ENCODE data around the gene ZNF765.
"Not testable (repeated sequence)": the region's sequence is repeated elsewhere in the genome, so short reads cannot be mapped to it uniquely, and the experiment has no call there.

ZNF765 gene

DNA sequence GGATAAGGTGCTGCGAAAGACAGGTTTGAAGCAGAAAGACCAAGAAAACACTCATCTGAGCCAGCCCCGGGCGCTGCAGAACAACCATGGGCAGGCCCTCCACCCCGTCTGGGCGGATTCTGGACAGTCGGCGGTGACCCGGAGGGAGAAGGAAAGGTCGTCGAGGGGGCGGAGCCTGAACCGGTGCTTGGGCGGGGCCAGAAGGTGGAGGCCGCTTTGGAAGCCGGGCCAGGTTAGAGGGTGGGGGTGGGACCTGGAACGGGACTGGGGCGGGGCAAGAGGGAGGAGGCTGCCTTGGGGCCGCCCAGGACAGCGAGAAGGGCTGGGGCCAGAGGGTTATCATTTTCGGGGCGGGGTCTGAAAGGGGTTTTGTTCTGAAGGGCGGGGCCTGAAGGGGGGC, 5.0 kb upstream of the ZNF765 start:
- Histone ChIP-seq H3K27me3 (ENCODE audit: insufficient read depth, low read length) (no peaks in the 10 kb centered on the region), H3K4me2 (ENCODE audit: low read length) (no peak overlapping the region), H3K36me3 (ENCODE audit: insufficient read depth, low read length) (no peaks in the 10 kb centered on the region), H2AFZ (ENCODE audit: low read length) (no peak overlapping the region), H3K4me3 (ENCODE audit: low read depth, low read length, poor library complexity, severe bottlenecking) (no peak overlapping the region), H3K9me3 (ENCODE audit: low read length) (peaks cover 8% of the 10 kb centered on the region; the same call in 1 of the 2 replicates), H4K20me1 (ENCODE audit: insufficient read depth, low read length) (no peaks in the 10 kb centered on the region), H3F3A (ENCODE audit: insufficient read depth, low read length) (no peaks in the 10 kb centered on the region), H3K79me2 (ENCODE audit: insufficient read depth, low read length) (no peaks in the 10 kb centered on the region), H3K9ac (ENCODE audit: low read length) (no peak overlapping the region), H3K4me1 (ENCODE audit: insufficient read depth, low read length, severe bottlenecking) (peaks cover 3% of the 10 kb centered on the region), H3K27ac (ENCODE audit: low read depth, low read length, poor library complexity, severe bottlenecking) (no peak overlapping the region), H3K9me2 (ENCODE audit: low read depth, low read length) (no peaks in the 10 kb centered on the region)
- no peak for TF ChIP-seq EZH2 (IDR thresholded peaks at IDR 0.05; ENCODE audit: borderline replicate concordance, low read length)
- TF ChIP-seq, protein P1, sequence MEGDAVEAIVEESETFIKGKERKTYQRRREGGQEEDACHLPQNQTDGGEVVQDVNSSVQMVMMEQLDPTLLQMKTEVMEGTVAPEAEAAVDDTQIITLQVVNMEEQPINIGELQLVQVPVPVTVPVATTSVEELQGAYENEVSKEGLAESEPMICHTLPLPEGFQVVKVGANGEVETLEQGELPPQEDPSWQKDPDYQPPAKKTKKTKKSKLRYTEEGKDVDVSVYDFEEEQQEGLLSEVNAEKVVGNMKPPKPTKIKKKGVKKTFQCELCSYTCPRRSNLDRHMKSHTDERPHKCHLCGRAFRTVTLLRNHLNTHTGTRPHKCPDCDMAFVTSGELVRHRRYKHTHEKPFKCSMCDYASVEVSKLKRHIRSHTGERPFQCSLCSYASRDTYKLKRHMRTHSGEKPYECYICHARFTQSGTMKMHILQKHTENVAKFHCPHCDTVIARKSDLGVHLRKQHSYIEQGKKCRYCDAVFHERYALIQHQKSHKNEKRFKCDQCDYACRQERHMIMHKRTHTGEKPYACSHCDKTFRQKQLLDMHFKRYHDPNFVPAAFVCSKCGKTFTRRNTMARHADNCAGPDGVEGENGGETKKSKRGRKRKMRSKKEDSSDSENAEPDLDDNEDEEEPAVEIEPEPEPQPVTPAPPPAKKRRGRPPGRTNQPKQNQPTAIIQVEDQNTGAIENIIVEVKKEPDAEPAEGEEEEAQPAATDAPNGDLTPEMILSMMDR (IDR thresholded peaks at IDR 0.05; ENCODE audit: low read length): no peak

DNA sequence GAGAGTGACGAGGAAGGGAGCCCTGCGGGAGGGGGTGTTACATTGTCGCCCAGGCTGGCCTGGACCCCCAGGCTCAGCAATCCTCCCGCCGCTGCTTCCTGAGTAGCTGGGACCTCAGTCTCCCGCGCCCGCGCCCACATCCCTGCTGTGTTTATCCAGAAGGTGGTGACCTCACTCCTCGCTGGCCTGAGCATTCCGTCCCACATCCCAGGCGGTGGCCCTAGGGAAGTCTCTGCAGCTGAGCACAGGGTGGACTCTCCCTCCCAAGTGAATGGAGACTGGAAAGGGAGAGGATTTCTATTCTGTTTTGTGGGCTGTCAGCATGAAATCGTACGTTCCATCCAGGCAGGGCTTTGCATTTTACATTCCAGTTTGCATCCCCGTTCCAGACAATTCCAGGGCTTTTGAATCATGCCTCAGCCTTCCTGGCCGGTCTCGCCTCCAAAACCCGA, 401 bp upstream of the ZNF765 start:
- Histone ChIP-seq H3K4me3 (ENCODE audit: low read depth, low read length, poor library complexity, severe bottlenecking) (peak overlapping the region; percentile 85), H4K20me1 (ENCODE audit: insufficient read depth, low read length) (no peaks in the 10 kb centered on the region), H3K27ac (ENCODE audit: low read depth, low read length, poor library complexity, severe bottlenecking) (no peak overlapping the region)

DNA sequence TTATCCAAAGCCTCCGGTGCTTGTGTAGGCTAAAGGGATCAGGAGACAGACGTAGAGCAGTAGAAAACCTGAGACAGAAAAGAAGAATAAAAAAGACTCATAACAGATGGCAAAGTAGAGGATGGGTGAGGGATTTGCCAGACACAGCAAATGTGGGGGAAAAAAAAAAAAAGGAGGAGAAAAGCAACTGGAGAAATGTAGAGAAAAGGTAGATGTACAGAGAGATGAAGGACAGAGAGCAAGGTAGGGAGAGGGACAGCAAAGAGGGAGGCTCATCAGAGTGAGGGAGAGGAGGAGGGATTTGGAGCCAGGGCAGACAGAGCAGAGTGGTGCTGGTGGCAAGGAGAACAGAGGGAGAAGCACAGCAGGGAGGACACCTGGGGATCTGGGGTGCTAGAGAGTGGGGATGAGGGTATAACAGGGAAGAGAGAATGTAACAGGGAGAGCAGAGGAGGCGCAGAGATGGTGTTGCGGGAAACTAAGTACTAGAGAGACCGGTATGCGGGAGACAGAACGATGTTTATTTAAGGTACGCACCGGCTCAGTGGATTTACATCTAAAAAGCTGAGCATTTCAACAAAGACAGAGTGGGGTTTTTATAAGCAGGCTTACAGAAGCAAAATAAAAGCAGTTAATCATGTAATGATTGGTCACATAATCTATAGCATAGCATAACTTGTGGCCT, 1.0 kb downstream of the ZNF765 start:
- Histone ChIP-seq H3K9ac (ENCODE audit: low read length) (peak overlapping the region; percentile 80), H3K4me3 (ENCODE audit: low read depth, low read length, poor library complexity, severe bottlenecking) (peak overlapping the region; percentile 85), H3K4me2 (ENCODE audit: low read length) (peak overlapping the region; percentile 71), H3K4me1 (ENCODE audit: insufficient read depth, low read length, severe bottlenecking) (peaks cover 13% of the 10 kb centered on the region), H3K36me3 (ENCODE audit: insufficient read depth, low read length) (peaks cover 31% of the 10 kb centered on the region)
- not testable (repeated sequence) for H3K27ac ChIP-seq (ENCODE audit: low read depth, low read length, poor library complexity, severe bottlenecking); H3K79me2 ChIP-seq (ENCODE audit: insufficient read depth, low read length); H3K27me3 ChIP-seq (ENCODE audit: insufficient read depth, low read length); H3F3A ChIP-seq (ENCODE audit: insufficient read depth, low read length); H3K9me2 ChIP-seq (ENCODE audit: low read depth, low read length); H3K9me3 ChIP-seq (ENCODE audit: low read length); H2AFZ ChIP-seq (ENCODE audit: low read length); H4K20me1 ChIP-seq (ENCODE audit: insufficient read depth, low read length)

More for the DNA sequence above, 401 bp upstream of the ZNF765 start:
- no peaks in the 10 kb centered on the region; the same call in 1 of the 2 replicates for H3K79me2 ChIP-seq (ENCODE audit: insufficient read depth, low read length)
- H2AFZ ChIP-seq (ENCODE audit: low read length): no peak overlapping the region
- H3K27me3 ChIP-seq (ENCODE audit: insufficient read depth, low read length): no peaks in the 10 kb centered on the region
- peak overlapping the region; percentile 71; the same call in 1 of the 2 replicates for H3K4me2 ChIP-seq (ENCODE audit: low read length)
- H3K4me1 ChIP-seq (ENCODE audit: insufficient read depth, low read length, severe bottlenecking): peaks cover 13% of the 10 kb centered on the region
- TF ChIP-seq, protein P1 (IDR thresholded peaks at IDR 0.05; ENCODE audit: low read length): no peak
- TF ChIP-seq EZH2 (IDR thresholded peaks at IDR 0.05; ENCODE audit: borderline replicate concordance, low read length): no peak
- H3K9ac ChIP-seq (ENCODE audit: low read length): no peak overlapping the region; the same call in 1 of the 2 replicates
- H3F3A ChIP-seq (ENCODE audit: insufficient read depth, low read length): no peaks in the 10 kb centered on the region
- H3K9me2 ChIP-seq (ENCODE audit: low read depth, low read length): no peaks in the 10 kb centered on the region
- peaks cover 17% of the 10 kb centered on the region for H3K36me3 ChIP-seq (ENCODE audit: insufficient read depth, low read length)
- peaks cover 3% of the 10 kb centered on the region; the same call in 1 of the 2 replicates for H3K9me3 ChIP-seq (ENCODE audit: low read length)

DNA sequence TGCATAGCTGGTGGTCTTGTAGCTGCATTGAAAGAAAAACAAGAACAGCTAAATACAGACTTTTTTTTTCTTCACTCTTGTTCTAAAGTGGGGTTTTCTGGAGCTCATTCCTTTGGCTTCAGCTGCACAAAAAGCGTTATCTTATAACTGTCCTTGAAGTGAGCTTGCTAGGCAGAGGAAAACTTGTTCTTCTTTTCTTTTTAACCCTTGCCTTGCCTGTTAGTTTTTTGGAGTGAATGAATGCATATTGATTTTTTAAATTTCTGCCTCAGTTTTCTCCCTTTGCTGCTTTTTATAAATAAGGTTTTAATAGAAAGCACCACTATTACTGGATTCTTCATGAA, 1.5 kb downstream of the ZNF765 start:
- Histone ChIP-seq H3K9ac (ENCODE audit: low read length) (no peak overlapping the region), H3K36me3 (ENCODE audit: insufficient read depth, low read length) (peaks cover 34% of the 10 kb centered on the region), H2AFZ (ENCODE audit: low read length) (no peak overlapping the region), H3F3A (ENCODE audit: insufficient read depth, low read length) (no peaks in the 10 kb centered on the region), H3K4me2 (ENCODE audit: low read length) (peak overlapping the region; percentile 71), H3K27ac (ENCODE audit: low read depth, low read length, poor library complexity, severe bottlenecking) (no peak overlapping the region), H3K27me3 (ENCODE audit: insufficient read depth, low read length) (no peaks in the 10 kb centered on the region), H3K9me2 (ENCODE audit: low read depth, low read length) (no peaks in the 10 kb centered on the region), H3K4me3 (ENCODE audit: low read depth, low read length, poor library complexity, severe bottlenecking) (no peak overlapping the region), H4K20me1 (ENCODE audit: insufficient read depth, low read length) (no peaks in the 10 kb centered on the region), H3K9me3 (ENCODE audit: low read length) (peaks cover 2% of the 10 kb centered on the region; the same call in 1 of the 2 replicates), H3K79me2 (ENCODE audit: insufficient read depth, low read length) (no peaks in the 10 kb centered on the region; the same call in 1 of the 2 replicates), H3K4me1 (ENCODE audit: insufficient read depth, low read length, severe bottlenecking) (peaks cover 13% of the 10 kb centered on the region)
- TF ChIP-seq, protein P1 (IDR thresholded peaks at IDR 0.05; ENCODE audit: low read length): no peak
- TF ChIP-seq EZH2 (IDR thresholded peaks at IDR 0.05; ENCODE audit: borderline replicate concordance, low read length): no peak

DNA sequence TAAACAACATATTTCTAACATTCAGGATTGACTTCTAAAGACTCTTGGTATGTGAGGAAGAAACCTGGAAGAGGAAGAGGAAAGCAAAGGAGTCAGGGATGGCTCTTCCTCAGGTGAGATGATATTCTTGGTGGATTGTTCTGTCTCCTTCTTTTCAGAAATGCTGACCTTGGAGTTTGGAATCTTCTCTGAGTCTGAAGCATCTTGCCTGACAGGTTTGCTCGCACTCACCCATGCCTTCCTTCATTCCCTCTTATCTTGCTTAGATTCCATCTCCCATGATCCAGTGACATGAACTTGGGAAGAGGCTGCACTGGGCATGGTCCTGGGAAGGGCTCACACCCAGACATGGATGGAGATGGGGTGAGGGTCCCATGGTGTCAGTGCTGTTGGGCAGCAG, 3.0 kb downstream of the ZNF765 start:
- H2AFZ ChIP-seq (ENCODE audit: low read length); H4K20me1 ChIP-seq (ENCODE audit: insufficient read depth, low read length); H3K79me2 ChIP-seq (ENCODE audit: insufficient read depth, low read length); H3K27me3 ChIP-seq (ENCODE audit: insufficient read depth, low read length); H3K9ac ChIP-seq (ENCODE audit: low read length); H3K9me2 ChIP-seq (ENCODE audit: low read depth, low read length); H3K4me2 ChIP-seq (ENCODE audit: low read length); H3F3A ChIP-seq (ENCODE audit: insufficient read depth, low read length); H3K27ac ChIP-seq (ENCODE audit: low read depth, low read length, poor library complexity, severe bottlenecking); H3K9me3 ChIP-seq (ENCODE audit: low read length); H3K4me3 ChIP-seq (ENCODE audit: low read depth, low read length, poor library complexity, severe bottlenecking): not testable (repeated sequence)
- peaks cover 13% of the 10 kb centered on the region for H3K4me1 ChIP-seq (ENCODE audit: insufficient read depth, low read length, severe bottlenecking)
- peaks cover 49% of the 10 kb centered on the region for H3K36me3 ChIP-seq (ENCODE audit: insufficient read depth, low read length)

Data from OCI-LY1 (cell line).